ENCODE data around the gene TGFBRAP1. TPM values are rescaled to one million over a fixed set of nuclear protein-coding genes. Genes with fewer than 3 reads are reported as not detected.
A peak's percentile ranks its signal among the peaks of the same experiment; 100 is the strongest.

TGFBRAP1 gene
- polyA plus RNA-seq, 1 experiment = 7.9 TPM

DNA sequence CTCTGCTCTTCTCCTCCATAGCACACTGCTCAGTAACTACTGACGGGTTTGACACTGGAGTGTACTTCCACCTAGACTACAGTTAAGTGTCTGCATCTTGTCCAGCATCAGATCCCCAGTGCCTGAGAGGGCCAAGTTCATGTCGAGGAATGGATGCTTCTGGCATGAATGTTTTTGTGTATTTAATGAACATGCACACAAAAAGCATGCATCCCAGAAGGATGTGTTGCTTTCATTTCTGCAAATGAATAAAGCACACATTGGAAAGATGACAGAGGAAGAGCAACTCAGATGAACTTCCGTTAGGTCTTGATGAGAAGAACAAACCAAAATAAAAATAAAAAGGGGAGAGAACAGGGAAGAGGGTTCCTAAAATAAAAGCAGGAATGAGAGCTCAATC, 35.7 kb upstream of the TGFBRAP1 start:
- H3K9me3 ChIP-seq (ENCODE audit: control insufficient read depth, insufficient read depth, low read length) = no peaks in the 10 kb centered on the region
- H3K4me3 ChIP-seq (ENCODE audit: low read depth, low read length) = no peak overlapping the region
- H3K27ac ChIP-seq (ENCODE audit: low read depth, low read length) = no peak overlapping the region
- ChIA-PET POLR2A (interaction anchor here (0.6 kb wide), 1 partner anchor 9 kb away, joined by 5 read pairs; no protein-coding TSS in a partner anchor), CTCF (interaction anchor here (0.6 to 1.7 kb wide), 4 partner anchors 20 to 382 kb away, joined by 3 to 13 read pairs (median 4); no protein-coding TSS in a partner anchor)
- H3K27me3 ChIP-seq (ENCODE audit: control insufficient read depth, insufficient read depth, low read length) = no peaks in the 10 kb centered on the region
- TF ChIP-seq, protein P1, sequence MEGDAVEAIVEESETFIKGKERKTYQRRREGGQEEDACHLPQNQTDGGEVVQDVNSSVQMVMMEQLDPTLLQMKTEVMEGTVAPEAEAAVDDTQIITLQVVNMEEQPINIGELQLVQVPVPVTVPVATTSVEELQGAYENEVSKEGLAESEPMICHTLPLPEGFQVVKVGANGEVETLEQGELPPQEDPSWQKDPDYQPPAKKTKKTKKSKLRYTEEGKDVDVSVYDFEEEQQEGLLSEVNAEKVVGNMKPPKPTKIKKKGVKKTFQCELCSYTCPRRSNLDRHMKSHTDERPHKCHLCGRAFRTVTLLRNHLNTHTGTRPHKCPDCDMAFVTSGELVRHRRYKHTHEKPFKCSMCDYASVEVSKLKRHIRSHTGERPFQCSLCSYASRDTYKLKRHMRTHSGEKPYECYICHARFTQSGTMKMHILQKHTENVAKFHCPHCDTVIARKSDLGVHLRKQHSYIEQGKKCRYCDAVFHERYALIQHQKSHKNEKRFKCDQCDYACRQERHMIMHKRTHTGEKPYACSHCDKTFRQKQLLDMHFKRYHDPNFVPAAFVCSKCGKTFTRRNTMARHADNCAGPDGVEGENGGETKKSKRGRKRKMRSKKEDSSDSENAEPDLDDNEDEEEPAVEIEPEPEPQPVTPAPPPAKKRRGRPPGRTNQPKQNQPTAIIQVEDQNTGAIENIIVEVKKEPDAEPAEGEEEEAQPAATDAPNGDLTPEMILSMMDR (IDR thresholded peaks at IDR 0.05; ENCODE audit: low read depth, low read length) = no peak
- DNase-seq (ENCODE audit: low read depth, low spot score) = no peak

DNA sequence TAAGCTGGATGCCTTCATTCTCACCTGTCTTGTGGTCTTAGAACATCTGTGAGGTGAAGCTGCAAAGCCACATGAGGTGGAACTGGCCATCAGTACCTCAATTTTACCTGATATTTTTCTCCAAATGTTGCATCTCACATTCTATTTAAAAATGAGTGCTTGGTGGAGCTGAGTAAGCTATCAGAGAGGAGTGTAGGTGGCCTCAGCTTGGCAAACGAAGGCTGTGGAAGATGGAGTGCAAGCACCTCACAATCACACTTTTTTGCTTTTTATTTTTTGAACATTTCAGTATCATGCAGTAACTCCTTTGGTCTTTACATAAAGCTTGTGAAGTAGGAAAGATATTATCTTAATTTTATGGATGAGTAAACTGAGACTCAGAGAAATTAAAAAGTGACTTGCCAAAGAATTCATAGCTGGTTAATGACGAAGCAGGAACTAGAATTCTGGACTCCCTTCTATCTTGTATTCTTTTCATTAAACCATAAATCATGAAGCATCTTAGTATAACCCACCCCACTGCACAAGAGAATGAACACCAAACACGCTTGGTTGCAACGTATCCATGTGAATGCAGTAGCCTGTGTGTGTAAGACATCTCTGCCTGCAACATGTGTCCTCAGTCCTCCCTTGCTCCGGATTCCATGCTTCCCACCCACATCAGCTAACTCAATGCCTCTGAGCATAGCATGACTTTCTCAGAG, 35.1 kb upstream of the TGFBRAP1 start:
- Histone ChIP-seq H3K27me3 (ENCODE audit: control insufficient read depth, insufficient read depth, low read length) (no peaks in the 10 kb centered on the region), H3K27ac (ENCODE audit: low read depth, low read length) (no peak overlapping the region), H3K4me3 (ENCODE audit: low read depth, low read length) (no peak overlapping the region), H3K9me3 (ENCODE audit: control insufficient read depth, insufficient read depth, low read length) (no peaks in the 10 kb centered on the region)
- CTCF ChIA-PET = interaction anchor here (0.6 to 1.7 kb wide), 5 partner anchors 19 to 383 kb away, joined by 3 to 13 read pairs (median 3); no protein-coding TSS in a partner anchor
- DNase-seq (ENCODE audit: low read depth, low spot score) = no peak
- TF ChIP-seq, protein P1 (IDR thresholded peaks at IDR 0.05; ENCODE audit: low read depth, low read length) = no peak
- POLR2A ChIA-PET = interaction anchor here (0.6 kb wide), 1 partner anchor 8 kb away, joined by 5 read pairs; no protein-coding TSS in a partner anchor

DNA sequence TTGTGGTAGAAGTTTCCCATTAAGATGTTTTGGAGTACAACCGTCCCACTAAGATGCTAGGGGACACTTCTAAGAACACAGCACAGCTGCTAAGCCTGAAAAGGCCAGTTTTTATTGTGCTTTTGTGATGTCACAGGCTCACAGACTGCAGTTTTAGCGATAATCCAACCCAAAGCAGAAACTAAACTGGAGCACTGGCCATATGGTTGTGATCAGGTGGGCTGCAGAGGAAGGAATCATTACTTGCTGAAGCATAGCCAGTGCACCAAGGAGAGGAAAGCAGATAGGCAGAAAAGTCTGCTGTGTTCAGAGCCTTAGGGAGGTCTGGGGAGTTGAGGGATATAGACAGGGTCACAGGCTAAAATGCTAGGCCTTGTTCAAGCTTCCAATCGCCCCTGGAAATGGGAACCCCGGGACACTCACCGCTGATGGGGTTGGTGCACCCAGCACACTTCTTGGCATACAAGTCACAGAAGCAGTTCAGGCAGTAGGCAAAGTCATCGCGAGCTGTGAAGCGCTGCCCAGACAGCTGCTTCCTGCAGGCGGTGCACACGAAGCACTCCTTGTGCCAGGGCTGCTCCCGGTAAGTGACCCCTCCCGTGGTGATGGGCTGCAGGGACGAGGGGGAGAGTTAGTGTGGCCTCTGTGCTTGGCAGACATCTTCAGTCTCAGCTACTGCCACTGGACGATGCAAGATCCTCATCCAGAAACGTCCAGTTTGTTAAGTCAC, 33.5 kb upstream of the TGFBRAP1 start:
- no peak overlapping the region for H3K4me3 ChIP-seq (ENCODE audit: low read depth, low read length)
- no peaks in the 10 kb centered on the region for H3K9me3 ChIP-seq (ENCODE audit: control insufficient read depth, insufficient read depth, low read length)
- POLR2A ChIA-PET = no interaction called here
- peak overlapping the region; percentile 43 for H3K27ac ChIP-seq (ENCODE audit: low read depth, low read length)
- TF ChIP-seq, protein P1 (IDR thresholded peaks at IDR 0.05; ENCODE audit: low read depth, low read length) = no peak
- CTCF ChIA-PET = interaction anchor here (1.2 to 2.2 kb wide), 2 partner anchors 19 to 158 kb away, joined by 4 to 13 read pairs; no protein-coding TSS in a partner anchor
- no peaks in the 10 kb centered on the region for H3K27me3 ChIP-seq (ENCODE audit: control insufficient read depth, insufficient read depth, low read length)
- DNase-seq (ENCODE audit: low read depth, low spot score) = no peak

DNA sequence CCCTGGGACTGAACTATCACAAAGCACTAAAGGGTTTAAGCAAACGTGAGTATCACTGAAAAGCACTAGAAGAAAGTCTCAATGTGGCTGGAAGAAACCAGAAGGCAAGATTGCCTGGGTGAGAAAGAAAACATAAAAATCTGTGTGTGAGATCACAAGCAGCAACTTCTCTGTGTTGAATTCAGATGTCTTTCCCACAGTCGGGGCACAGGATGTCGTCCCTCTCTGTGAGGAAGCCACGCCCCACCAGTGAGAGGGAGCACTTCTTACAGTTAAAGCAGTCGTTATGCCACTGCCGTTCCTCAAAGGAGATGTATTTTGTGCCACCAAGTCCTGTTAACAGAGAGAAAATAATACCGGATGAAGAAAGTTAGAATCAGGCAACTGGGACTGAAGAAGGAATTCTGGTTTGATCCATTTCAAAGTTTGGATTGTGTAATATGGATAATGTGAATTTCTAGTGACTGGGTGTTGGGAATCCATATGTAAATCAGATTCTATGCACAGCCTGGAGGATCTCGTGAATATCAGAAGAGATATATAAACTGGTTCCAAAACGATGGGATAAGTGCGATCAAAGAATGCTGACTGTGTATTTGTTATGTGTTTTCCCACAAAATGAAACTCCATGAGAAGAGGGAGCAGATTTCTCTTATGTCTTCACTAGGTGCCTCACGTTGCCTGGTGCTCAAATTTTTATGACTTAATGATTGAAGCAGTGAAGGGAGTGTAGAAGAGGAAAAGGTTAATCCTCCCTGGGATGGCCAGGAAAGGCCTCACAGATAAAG, 31.8 kb upstream of the TGFBRAP1 start:
- CTCF ChIA-PET = interaction anchor here (2.2 kb wide), 1 partner anchor 160 kb away, joined by 13 read pairs; no protein-coding TSS in a partner anchor
- POLR2A ChIA-PET = no interaction called here

More for the DNA sequence above, 31.8 kb upstream of the TGFBRAP1 start:
- Histone ChIP-seq H3K9me3 (ENCODE audit: control insufficient read depth, insufficient read depth, low read length) (no peaks in the 10 kb centered on the region), H3K4me3 (ENCODE audit: low read depth, low read length) (no peak overlapping the region), H3K27ac (ENCODE audit: low read depth, low read length) (no peak overlapping the region), H3K27me3 (ENCODE audit: control insufficient read depth, insufficient read depth, low read length) (no peaks in the 10 kb centered on the region)
- DNase-seq (ENCODE audit: low read depth, low spot score) = no peak
- TF ChIP-seq, protein P1 (IDR thresholded peaks at IDR 0.05; ENCODE audit: low read depth, low read length) = no peak

All from AG04450 (cell line).